ENCODE results near the gene NFU1.

NFU1 gene

GRCh38 chr2:69436938-69437750 lies at the start of gene NFU1:
NFU1 (minus strand) TSS chr2:69437435; CDS start chr2:69437422, 13 bp downstream.
- peak; percentile 95 for DNase-seq

- peak; percentile 82 for DNase-seq
Observed at GRCh38 chr2:69483696-69484095, 46.5 kb upstream of the NFU1 start.

- DNase-seq = peak; percentile 36
Observed at GRCh38 chr2:69483024-69483423, 45.8 kb upstream of the NFU1 start.

GRCh38 chr2:69482471-69482870 lies 45.2 kb upstream of the NFU1 start:
- peak; percentile 68 for DNase-seq

GRCh38 chr2:69481421-69481820 lies 44.2 kb upstream of the NFU1 start:
- no peak for DNase-seq

- DNase-seq = no peak
Observed at GRCh38 chr2:69477627-69478026, 40.4 kb upstream of the NFU1 start.

GRCh38 chr2:69474688-69475087 lies 37.5 kb upstream of the NFU1 start:
- no peak for DNase-seq

- no peak for DNase-seq
Observed at GRCh38 chr2:69471793-69472192, 34.6 kb upstream of the NFU1 start.

GRCh38 chr2:69470911-69471310 lies 33.7 kb upstream of the NFU1 start:
- DNase-seq = no peak

GRCh38 chr2:69469784-69470183 lies 32.5 kb upstream of the NFU1 start:
- no peak for DNase-seq

- DNase-seq = no peak
Observed at GRCh38 chr2:69469375-69469774, 32.1 kb upstream of the NFU1 start.

GRCh38 chr2:69466728-69467127 lies 29.5 kb upstream of the NFU1 start:
- no peak for DNase-seq

- no peak for DNase-seq
Observed at GRCh38 chr2:69465513-69466456, 28.6 kb upstream of the NFU1 start.

- DNase-seq = no peak
Observed at GRCh38 chr2:69464575-69464974, 27.3 kb upstream of the NFU1 start.

- peak; percentile 8 for DNase-seq
Observed at GRCh38 chr2:69462780-69463179, 25.5 kb upstream of the NFU1 start.

GRCh38 chr2:69461404-69461803 lies 24.2 kb upstream of the NFU1 start:
- no peak for DNase-seq

GRCh38 chr2:69459936-69460335 lies 22.7 kb upstream of the NFU1 start:
- no peak for DNase-seq

- no peak for DNase-seq
Observed at GRCh38 chr2:69456950-69457445, 19.8 kb upstream of the NFU1 start.

- DNase-seq = no peak
Observed at GRCh38 chr2:69456154-69456553, 18.9 kb upstream of the NFU1 start.

GRCh38 chr2:69454976-69455375 lies 17.7 kb upstream of the NFU1 start:
- DNase-seq = no peak

- no peak for DNase-seq
Observed at GRCh38 chr2:69453475-69454129, 16.4 kb upstream of the NFU1 start.

- DNase-seq = no peak
Observed at GRCh38 chr2:69452687-69453086, 15.5 kb upstream of the NFU1 start.
